Measurements from ENCODE around the gene GLA. TPM values are rescaled to one million over a fixed set of nuclear protein-coding genes. Genes with fewer than 3 reads are reported as not detected.

The GLA gene
- total RNA-seq, 1 experiment from 2014 or later = 41.9 TPM

GRCh38 chrX:101450961-101451360 lies 43.2 kb upstream of the GLA start:
- H4K8ac ChIP-seq (replicated peaks; ENCODE audit: insufficient read length, low read depth, low read length) = no peak overlapping the region
- WGBS (ENCODE audit: extremely low coverage, insufficient read length, low lambda C conversion rate) = no CpG with 5 or more reads among the region's 2 CpGs
- H3K9me3 ChIP-seq (ENCODE audit: control insufficient read depth, low read depth, low read length) = peaks cover 33% of the 10 kb centered on the region
- no peak overlapping the region for H2BK12ac ChIP-seq (ENCODE audit: insufficient read length, low read depth, low read length)
- H3K14ac ChIP-seq (ENCODE audit: insufficient read depth, low read length) = no peak overlapping the region
- no peak overlapping the region for H3T11ph ChIP-seq (ENCODE audit: low read length)
- no peak overlapping the region for H3K9ac ChIP-seq (ENCODE audit: extremely low read depth, insufficient read length, low read length)
- peaks cover 55 to 60% of the 10 kb centered on the region in 2 experiments for H3K9me3 Mint-ChIP-seq
- H3K4me1 Mint-ChIP-seq = no peaks in the 10 kb centered on the region
- H2BK120ac ChIP-seq (ENCODE audit: low read depth, low read length, poor library complexity, severe bottlenecking) = no peak overlapping the region
- no peaks in the 10 kb centered on the region for H3K79me1 ChIP-seq (ENCODE audit: insufficient read depth, low read depth, low read length, poor library complexity, severe bottlenecking)
- TF ChIP-seq CTCF (conservative IDR thresholded peaks at IDR 0.05) = no peak
- H3K27me3 ChIP-seq (ENCODE audit: insufficient read depth, low read length) = no peaks in the 10 kb centered on the region
- no peaks in the 10 kb centered on the region for H3K27me3 Mint-ChIP-seq (ENCODE audit: low read depth)
- no peak overlapping the region for H3K4me2 ChIP-seq (ENCODE audit: insufficient read depth, insufficient read length, low read length)
- H4K20me1 ChIP-seq (ENCODE audit: control insufficient read depth, insufficient read depth, insufficient read length) = no peaks in the 10 kb centered on the region
- H2BK15ac ChIP-seq (ENCODE audit: low read depth, low read length) = no peak overlapping the region
- no peak for DNase-seq
- H3K23ac ChIP-seq (ENCODE audit: insufficient read length, low read depth, low read length) = no peak overlapping the region
- peaks cover 5 to 35% (median 24%) of the 10 kb centered on the region in 3 experiments for H3K36me3 Mint-ChIP-seq (ENCODE audit: insufficient read depth in 1 of 3, low read depth in 3 of 3)
- H3K27ac Mint-ChIP-seq = no peak overlapping the region
- no peak overlapping the region for H3K27ac ChIP-seq (ENCODE audit: insufficient read length, low read depth, low read length)
- H3K4me3 Mint-ChIP-seq = no peak overlapping the region
- H3K4ac ChIP-seq (ENCODE audit: low read depth, low read length) = no peak overlapping the region
- no peak overlapping the region for H4K91ac ChIP-seq (ENCODE audit: insufficient read length, low read depth, low read length)
- no peak overlapping the region for H2AFZ ChIP-seq (ENCODE audit: low read length)
- H2BK20ac ChIP-seq (ENCODE audit: low read depth, low read length, poor library complexity, severe bottlenecking) = no peak overlapping the region
- H3K79me2 ChIP-seq (ENCODE audit: insufficient read depth, low read length) = no peaks in the 10 kb centered on the region
- H3K56ac ChIP-seq (ENCODE audit: insufficient read length, low read depth, low read length) = no peak overlapping the region
- no peak overlapping the region for H3K18ac ChIP-seq (ENCODE audit: insufficient read length, low read depth, low read length)
- H3K4me1 ChIP-seq (ENCODE audit: insufficient read depth, low read length) = no peaks in the 10 kb centered on the region
- H2BK5ac ChIP-seq (ENCODE audit: insufficient read length, low read length) = no peak overlapping the region
- H3K23me2 ChIP-seq (ENCODE audit: insufficient read length, low read depth, low read length, poor library complexity, severe bottlenecking) = no peaks in the 10 kb centered on the region
- no peak overlapping the region for H4K5ac ChIP-seq (ENCODE audit: insufficient read length, low read depth, low read length)
- H2AK5ac ChIP-seq (ENCODE audit: insufficient read length, low read length) = no peak overlapping the region

All from H9 (cell line).